ENCODE data around the gene UTRN. TPM values are rescaled to one million over a fixed set of nuclear protein-coding genes. Genes with fewer than 3 reads are reported as not detected.
A peak's percentile ranks its signal among the peaks of the same experiment; 100 is the strongest.

The UTRN gene
- total RNA-seq, 1 donor = 242 TPM

DNA sequence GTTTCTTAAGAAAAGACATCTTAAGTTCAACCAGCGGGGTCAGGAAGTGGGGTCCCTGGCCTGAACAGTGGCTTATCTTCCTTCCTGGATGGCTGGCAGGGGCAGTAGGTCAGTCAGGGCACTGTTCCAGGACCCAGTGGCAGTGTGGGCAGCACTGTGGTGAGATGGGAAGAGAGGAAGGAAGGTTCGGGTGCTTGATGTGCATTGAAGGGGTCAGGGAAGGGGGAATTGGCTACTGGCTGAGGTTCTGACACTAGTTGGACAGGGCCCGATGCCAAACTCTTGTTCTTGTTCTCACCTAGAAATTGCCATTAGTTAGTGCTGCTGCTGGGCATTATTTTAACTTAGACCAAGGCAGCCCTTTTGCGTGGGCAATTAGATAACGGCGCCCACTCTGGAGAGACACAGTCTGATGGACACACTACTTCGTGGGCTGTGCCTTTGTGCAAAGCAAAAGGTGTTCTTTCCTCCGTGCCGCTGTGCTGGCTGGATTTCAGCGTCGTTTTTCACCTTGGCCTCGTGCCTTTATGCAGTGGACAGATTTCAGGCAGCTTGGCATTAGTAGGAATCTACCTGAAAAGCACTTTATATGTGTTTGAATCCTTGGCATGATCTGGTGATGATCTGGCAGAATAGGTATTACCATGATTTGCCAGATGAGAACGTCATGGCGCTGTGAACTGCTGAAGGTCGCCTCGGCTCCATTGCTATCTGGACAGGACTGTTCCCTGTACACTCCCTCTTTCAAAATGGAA lies 30.3 kb downstream of the UTRN start:
- Histone ChIP-seq H4K20me1 (ENCODE audit: insufficient read depth, low read length) (no peaks in the 10 kb centered on the region), H3K4me1 (ENCODE audit: insufficient read depth, low read length) (peaks cover 51% of the 10 kb centered on the region), H2AFZ (ENCODE audit: low read length) (peak overlapping the region; percentile 12), H3K79me2 (ENCODE audit: insufficient read depth, low read length) (peaks cover 81% of the 10 kb centered on the region), H3K27me3 (ENCODE audit: insufficient read depth, low read length) (no peaks in the 10 kb centered on the region), H3K36me3 (ENCODE audit: insufficient read depth, low read length) (no peaks in the 10 kb centered on the region), H3K4me2 (ENCODE audit: insufficient read depth, low read length) (no peak overlapping the region), H3K9me3 (ENCODE audit: low read depth, low read length) (no peaks in the 10 kb centered on the region), H3K4me3 (ENCODE audit: insufficient read depth, low read length) (no peak overlapping the region), H3K27ac (ENCODE audit: low read depth, low read length) (peak overlapping the region; percentile 3)
- DNase-seq (ENCODE audit: insufficient read length, low spot score, missing footprints) = no peak
- TF ChIP-seq, protein P1, sequence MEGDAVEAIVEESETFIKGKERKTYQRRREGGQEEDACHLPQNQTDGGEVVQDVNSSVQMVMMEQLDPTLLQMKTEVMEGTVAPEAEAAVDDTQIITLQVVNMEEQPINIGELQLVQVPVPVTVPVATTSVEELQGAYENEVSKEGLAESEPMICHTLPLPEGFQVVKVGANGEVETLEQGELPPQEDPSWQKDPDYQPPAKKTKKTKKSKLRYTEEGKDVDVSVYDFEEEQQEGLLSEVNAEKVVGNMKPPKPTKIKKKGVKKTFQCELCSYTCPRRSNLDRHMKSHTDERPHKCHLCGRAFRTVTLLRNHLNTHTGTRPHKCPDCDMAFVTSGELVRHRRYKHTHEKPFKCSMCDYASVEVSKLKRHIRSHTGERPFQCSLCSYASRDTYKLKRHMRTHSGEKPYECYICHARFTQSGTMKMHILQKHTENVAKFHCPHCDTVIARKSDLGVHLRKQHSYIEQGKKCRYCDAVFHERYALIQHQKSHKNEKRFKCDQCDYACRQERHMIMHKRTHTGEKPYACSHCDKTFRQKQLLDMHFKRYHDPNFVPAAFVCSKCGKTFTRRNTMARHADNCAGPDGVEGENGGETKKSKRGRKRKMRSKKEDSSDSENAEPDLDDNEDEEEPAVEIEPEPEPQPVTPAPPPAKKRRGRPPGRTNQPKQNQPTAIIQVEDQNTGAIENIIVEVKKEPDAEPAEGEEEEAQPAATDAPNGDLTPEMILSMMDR (IDR thresholded peaks at IDR 0.05; ENCODE audit: extremely low read depth, low read depth, low read length) = no peak

DNA sequence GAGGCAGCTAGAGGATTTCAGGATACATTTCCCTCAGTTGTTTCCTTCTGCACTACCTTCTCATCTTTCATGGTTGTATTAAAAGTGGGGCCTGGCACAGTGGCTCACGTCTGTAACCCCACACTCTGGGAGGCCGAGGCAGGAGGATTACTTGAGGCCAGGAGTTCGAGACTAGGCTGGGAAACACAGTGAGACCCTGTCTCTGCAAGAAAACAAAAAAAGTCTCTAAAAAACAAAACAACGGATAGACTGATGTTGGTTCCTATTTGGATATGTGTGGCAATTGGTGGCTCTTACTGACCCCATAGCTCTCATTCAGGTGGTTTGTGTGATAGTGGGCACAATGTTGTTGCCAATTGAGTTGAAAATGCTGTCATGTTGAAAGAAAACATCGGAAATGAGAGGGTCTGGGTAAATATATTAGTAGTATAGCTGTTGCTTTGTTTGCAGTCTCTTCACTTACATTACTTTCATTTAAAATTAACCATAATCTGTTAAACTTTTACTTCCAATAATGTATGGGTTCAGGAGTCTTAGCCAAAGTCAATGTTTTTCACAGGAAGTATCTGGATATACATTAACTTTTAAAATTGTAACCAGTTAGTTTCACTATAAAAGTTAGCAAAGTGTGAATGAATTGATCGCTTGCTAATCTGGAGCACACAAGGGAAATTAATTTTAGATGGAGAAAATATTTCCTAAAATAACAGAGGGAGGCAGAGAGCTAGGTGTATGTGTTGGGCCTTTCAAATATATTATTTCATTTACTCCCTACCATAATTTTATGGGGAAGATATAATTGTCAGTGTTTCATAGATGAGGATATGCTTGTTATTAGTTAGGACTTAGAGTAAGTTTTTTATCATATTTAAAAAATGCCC lies 31.1 kb downstream of the UTRN start:
- H3K9me3 ChIP-seq (ENCODE audit: low read depth, low read length) = no peaks in the 10 kb centered on the region
- H3K36me3 ChIP-seq (ENCODE audit: insufficient read depth, low read length) = peaks cover 2% of the 10 kb centered on the region
- peaks cover 81% of the 10 kb centered on the region for H3K79me2 ChIP-seq (ENCODE audit: insufficient read depth, low read length)
- no peak for DNase-seq (ENCODE audit: insufficient read length, low spot score, missing footprints)
- no peak overlapping the region for H3K4me3 ChIP-seq (ENCODE audit: insufficient read depth, low read length)
- no peaks in the 10 kb centered on the region for H3K27me3 ChIP-seq (ENCODE audit: insufficient read depth, low read length)
- peak overlapping the region; percentile 64 for H3K4me2 ChIP-seq (ENCODE audit: insufficient read depth, low read length)
- peaks cover 51% of the 10 kb centered on the region for H3K4me1 ChIP-seq (ENCODE audit: insufficient read depth, low read length)
- H2AFZ ChIP-seq (ENCODE audit: low read length) = no peak overlapping the region
- no peak overlapping the region for H3K27ac ChIP-seq (ENCODE audit: low read depth, low read length)
- peaks cover 2% of the 10 kb centered on the region for H4K20me1 ChIP-seq (ENCODE audit: insufficient read depth, low read length)
- TF ChIP-seq, protein P1 (IDR thresholded peaks at IDR 0.05; ENCODE audit: extremely low read depth, low read depth, low read length) = no peak

DNA sequence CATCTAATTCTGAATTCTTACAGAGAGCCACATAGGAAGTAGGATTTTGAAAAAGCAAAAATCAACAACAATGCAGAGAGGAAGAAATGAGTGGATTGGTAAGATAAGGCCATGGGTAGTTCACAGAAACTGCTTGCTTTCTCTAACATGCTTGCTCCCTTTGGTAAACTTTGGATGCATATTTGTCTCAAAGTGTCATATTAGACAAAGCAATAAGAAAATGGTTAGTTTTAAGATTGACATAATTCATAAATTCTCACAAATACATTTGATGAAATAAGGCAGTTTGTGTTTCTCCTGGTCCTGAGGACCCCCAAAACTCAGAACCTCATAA lies 31.7 kb downstream of the UTRN start:
- Histone ChIP-seq H3K27ac (ENCODE audit: low read depth, low read length) (peak overlapping the region; percentile 39), H3K9me3 (ENCODE audit: low read depth, low read length) (no peaks in the 10 kb centered on the region), H2AFZ (ENCODE audit: low read length) (no peak overlapping the region), H3K79me2 (ENCODE audit: insufficient read depth, low read length) (peaks cover 79% of the 10 kb centered on the region), H3K4me3 (ENCODE audit: insufficient read depth, low read length) (no peak overlapping the region), H3K27me3 (ENCODE audit: insufficient read depth, low read length) (no peaks in the 10 kb centered on the region), H3K36me3 (ENCODE audit: insufficient read depth, low read length) (peaks cover 2% of the 10 kb centered on the region), H3K4me1 (ENCODE audit: insufficient read depth, low read length) (peaks cover 54% of the 10 kb centered on the region), H3K4me2 (ENCODE audit: insufficient read depth, low read length) (peak overlapping the region; percentile 64), H4K20me1 (ENCODE audit: insufficient read depth, low read length) (peaks cover 4% of the 10 kb centered on the region)
- no peak for DNase-seq (ENCODE audit: insufficient read length, low spot score, missing footprints)
- TF ChIP-seq, protein P1 (IDR thresholded peaks at IDR 0.05; ENCODE audit: extremely low read depth, low read depth, low read length) = no peak

DNA sequence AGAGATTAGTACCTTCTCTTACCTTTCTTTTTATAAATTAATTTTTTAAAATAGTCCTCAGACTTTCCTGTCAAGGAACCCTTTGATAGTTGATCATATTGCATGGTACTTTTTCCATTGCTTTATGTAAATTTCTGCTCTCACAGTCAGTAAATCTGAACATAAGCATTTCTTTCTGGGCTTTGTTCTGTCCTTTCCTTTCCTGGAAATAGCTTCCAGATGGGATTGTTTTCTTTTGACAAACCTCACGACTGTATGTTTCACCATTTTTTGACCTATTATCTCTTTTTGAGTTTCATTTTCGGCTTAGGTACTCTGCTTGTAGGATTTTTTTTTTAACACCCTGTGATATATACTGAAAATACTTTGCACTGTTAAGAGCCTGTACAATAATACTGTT lies 32.6 kb downstream of the UTRN start:
- peaks cover 60% of the 10 kb centered on the region for H3K4me1 ChIP-seq (ENCODE audit: insufficient read depth, low read length)
- no peak overlapping the region for H2AFZ ChIP-seq (ENCODE audit: low read length)
- peaks cover 81% of the 10 kb centered on the region for H3K79me2 ChIP-seq (ENCODE audit: insufficient read depth, low read length)
- peak; percentile 79 for DNase-seq (ENCODE audit: insufficient read length, low spot score, missing footprints)
- H3K9me3 ChIP-seq (ENCODE audit: low read depth, low read length) = no peaks in the 10 kb centered on the region
- peaks cover 2% of the 10 kb centered on the region for H3K36me3 ChIP-seq (ENCODE audit: insufficient read depth, low read length)
- H3K4me3 ChIP-seq (ENCODE audit: insufficient read depth, low read length) = no peak overlapping the region
- no peaks in the 10 kb centered on the region for H3K27me3 ChIP-seq (ENCODE audit: insufficient read depth, low read length)
- H4K20me1 ChIP-seq (ENCODE audit: insufficient read depth, low read length) = peaks cover 10% of the 10 kb centered on the region
- H3K4me2 ChIP-seq (ENCODE audit: insufficient read depth, low read length) = peak overlapping the region; percentile 64
- peak overlapping the region; percentile 39 for H3K27ac ChIP-seq (ENCODE audit: low read depth, low read length)
- TF ChIP-seq, protein P1 (IDR thresholded peaks at IDR 0.05; ENCODE audit: extremely low read depth, low read depth, low read length) = no peak
